ENCODE data around the gene NAA40. TPM values are rescaled to one million over a fixed set of nuclear protein-coding genes. Genes with fewer than 3 reads are reported as not detected.

NAA40 gene
- polyA plus RNA-seq, 1 donor from 2014 or later = 66.7 TPM

DNA sequence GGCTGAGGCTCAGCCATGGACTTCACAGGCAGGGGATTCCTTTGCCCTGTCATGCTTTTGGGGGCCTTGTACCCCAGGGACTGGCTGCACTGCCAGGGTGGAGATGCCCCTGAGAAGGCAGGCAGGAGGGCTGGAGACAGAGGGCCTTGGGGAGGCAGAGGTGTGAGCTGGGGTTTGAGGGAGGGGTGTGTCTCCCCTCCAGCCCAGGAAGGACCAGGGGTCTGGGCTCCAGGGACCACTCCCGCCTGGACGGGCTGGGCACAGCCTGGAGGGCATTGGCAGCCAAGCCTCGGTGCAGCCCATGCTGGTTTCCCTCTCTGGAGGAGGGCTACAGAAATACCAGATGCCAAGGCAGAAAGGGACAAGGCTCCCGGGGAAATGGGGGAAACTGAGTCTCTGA, 66.9 kb downstream of the NAA40 start:
- Histone ChIP-seq H3F3A (ENCODE audit: insufficient read depth, low read length, poor library complexity, severe bottlenecking) (no peaks in the 10 kb centered on the region), H3K4me3 (ENCODE audit: low read length) (no peak overlapping the region), H3K4me2 (ENCODE audit: low read length) (no peak overlapping the region), H3K79me2 (replicated peaks; ENCODE audit: insufficient read depth, low read length) (no peaks in the 10 kb centered on the region), H3K9ac (ENCODE audit: low read length) (no peak overlapping the region), H3K27me3 (ENCODE audit: insufficient read depth, low read depth, low read length) (peaks cover 7% of the 10 kb centered on the region), H2AFZ (ENCODE audit: low read depth, low read length) (no peak overlapping the region), H3K9me3 (ENCODE audit: low read length) (no peaks in the 10 kb centered on the region), H3K9me2 (ENCODE audit: insufficient read depth, low read length) (no peaks in the 10 kb centered on the region), H4K20me1 (ENCODE audit: insufficient read depth) (no peaks in the 10 kb centered on the region), H3K36me3 (ENCODE audit: insufficient read depth, low read length) (no peaks in the 10 kb centered on the region), H3K27ac (ENCODE audit: low read length) (no peak overlapping the region)
- TF ChIP-seq TAF1 (IDR thresholded peaks at IDR 0.05; ENCODE audit: low read depth) (no peak), EP300 (conservative IDR thresholded peaks at IDR 0.05; ENCODE audit: poor library complexity, severe bottlenecking) (no peak), EZH2 (IDR thresholded peaks at IDR 0.05; ENCODE audit: borderline replicate concordance, insufficient read depth, low read length, poor library complexity, severe bottlenecking) (no peak)
- TF ChIP-seq, protein P1, sequence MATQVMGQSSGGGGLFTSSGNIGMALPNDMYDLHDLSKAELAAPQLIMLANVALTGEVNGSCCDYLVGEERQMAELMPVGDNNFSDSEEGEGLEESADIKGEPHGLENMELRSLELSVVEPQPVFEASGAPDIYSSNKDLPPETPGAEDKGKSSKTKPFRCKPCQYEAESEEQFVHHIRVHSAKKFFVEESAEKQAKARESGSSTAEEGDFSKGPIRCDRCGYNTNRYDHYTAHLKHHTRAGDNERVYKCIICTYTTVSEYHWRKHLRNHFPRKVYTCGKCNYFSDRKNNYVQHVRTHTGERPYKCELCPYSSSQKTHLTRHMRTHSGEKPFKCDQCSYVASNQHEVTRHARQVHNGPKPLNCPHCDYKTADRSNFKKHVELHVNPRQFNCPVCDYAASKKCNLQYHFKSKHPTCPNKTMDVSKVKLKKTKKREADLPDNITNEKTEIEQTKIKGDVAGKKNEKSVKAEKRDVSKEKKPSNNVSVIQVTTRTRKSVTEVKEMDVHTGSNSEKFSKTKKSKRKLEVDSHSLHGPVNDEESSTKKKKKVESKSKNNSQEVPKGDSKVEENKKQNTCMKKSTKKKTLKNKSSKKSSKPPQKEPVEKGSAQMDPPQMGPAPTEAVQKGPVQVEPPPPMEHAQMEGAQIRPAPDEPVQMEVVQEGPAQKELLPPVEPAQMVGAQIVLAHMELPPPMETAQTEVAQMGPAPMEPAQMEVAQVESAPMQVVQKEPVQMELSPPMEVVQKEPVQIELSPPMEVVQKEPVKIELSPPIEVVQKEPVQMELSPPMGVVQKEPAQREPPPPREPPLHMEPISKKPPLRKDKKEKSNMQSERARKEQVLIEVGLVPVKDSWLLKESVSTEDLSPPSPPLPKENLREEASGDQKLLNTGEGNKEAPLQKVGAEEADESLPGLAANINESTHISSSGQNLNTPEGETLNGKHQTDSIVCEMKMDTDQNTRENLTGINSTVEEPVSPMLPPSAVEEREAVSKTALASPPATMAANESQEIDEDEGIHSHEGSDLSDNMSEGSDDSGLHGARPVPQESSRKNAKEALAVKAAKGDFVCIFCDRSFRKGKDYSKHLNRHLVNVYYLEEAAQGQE (IDR thresholded peaks at IDR 0.05; ENCODE audit: borderline replicate concordance) = no peak

DNA sequence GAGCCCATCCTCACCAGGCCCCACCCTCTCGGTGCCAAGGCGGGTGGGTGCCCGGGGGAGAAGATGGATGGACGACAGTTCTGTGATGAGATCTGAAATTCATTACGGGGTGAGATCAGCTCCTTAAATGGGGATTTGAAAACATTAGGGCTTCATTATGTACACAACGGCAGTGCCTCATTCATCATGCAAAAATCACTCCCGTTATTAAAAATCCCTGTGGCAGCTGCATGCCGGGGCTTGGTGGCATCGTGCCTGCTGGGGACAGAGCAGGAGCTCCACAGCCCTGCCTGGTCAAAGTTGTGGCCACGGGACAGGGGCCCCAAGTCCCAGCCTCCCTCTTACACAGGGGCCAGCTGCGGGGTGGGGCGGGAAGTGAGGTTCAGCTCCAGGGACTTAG, 67.6 kb downstream of the NAA40 start:
- H2AFZ ChIP-seq (ENCODE audit: low read depth, low read length) = no peak overlapping the region
- H3K79me2 ChIP-seq (replicated peaks; ENCODE audit: insufficient read depth, low read length) = no peaks in the 10 kb centered on the region
- H3K36me3 ChIP-seq (ENCODE audit: insufficient read depth, low read length) = no peaks in the 10 kb centered on the region
- H3K9me3 ChIP-seq (ENCODE audit: low read length) = no peaks in the 10 kb centered on the region
- no peaks in the 10 kb centered on the region for H3K9me2 ChIP-seq (ENCODE audit: insufficient read depth, low read length)
- peaks cover 7% of the 10 kb centered on the region for H3K27me3 ChIP-seq (ENCODE audit: insufficient read depth, low read depth, low read length)
- TF ChIP-seq, protein P1 (IDR thresholded peaks at IDR 0.05; ENCODE audit: borderline replicate concordance) = no peak
- no peak for TF ChIP-seq POLR2AphosphoS5 (IDR thresholded peaks at IDR 0.05)
- TF ChIP-seq, protein P2, sequence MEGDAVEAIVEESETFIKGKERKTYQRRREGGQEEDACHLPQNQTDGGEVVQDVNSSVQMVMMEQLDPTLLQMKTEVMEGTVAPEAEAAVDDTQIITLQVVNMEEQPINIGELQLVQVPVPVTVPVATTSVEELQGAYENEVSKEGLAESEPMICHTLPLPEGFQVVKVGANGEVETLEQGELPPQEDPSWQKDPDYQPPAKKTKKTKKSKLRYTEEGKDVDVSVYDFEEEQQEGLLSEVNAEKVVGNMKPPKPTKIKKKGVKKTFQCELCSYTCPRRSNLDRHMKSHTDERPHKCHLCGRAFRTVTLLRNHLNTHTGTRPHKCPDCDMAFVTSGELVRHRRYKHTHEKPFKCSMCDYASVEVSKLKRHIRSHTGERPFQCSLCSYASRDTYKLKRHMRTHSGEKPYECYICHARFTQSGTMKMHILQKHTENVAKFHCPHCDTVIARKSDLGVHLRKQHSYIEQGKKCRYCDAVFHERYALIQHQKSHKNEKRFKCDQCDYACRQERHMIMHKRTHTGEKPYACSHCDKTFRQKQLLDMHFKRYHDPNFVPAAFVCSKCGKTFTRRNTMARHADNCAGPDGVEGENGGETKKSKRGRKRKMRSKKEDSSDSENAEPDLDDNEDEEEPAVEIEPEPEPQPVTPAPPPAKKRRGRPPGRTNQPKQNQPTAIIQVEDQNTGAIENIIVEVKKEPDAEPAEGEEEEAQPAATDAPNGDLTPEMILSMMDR (IDR thresholded peaks at IDR 0.05; ENCODE audit: poor library complexity, severe bottlenecking) = no peak
- no peak for TF ChIP-seq SMC3 (conservative IDR thresholded peaks at IDR 0.05; ENCODE audit: poor library complexity)
- no peak for TF ChIP-seq EP300 (conservative IDR thresholded peaks at IDR 0.05; ENCODE audit: poor library complexity, severe bottlenecking)
- no peak for TF ChIP-seq MXI1 (conservative IDR thresholded peaks at IDR 0.05; ENCODE audit: poor library complexity, severe bottlenecking)
- TF ChIP-seq EZH2 (IDR thresholded peaks at IDR 0.05; ENCODE audit: borderline replicate concordance, insufficient read depth, low read length, poor library complexity, severe bottlenecking) = no peak
- no peak for TF ChIP-seq TAF1 (IDR thresholded peaks at IDR 0.05; ENCODE audit: low read depth)
- no peak for TF ChIP-seq RAD21 (conservative IDR thresholded peaks at IDR 0.05)
- no peak overlapping the region for H3K4me3 ChIP-seq (ENCODE audit: low read length)
- no peaks in the 10 kb centered on the region for H3F3A ChIP-seq (ENCODE audit: insufficient read depth, low read length, poor library complexity, severe bottlenecking)
- H3K4me2 ChIP-seq (ENCODE audit: low read length) = no peak overlapping the region
- no peaks in the 10 kb centered on the region for H4K20me1 ChIP-seq (ENCODE audit: insufficient read depth)
- no peak overlapping the region for H3K27ac ChIP-seq (ENCODE audit: low read length)
- H3K9ac ChIP-seq (ENCODE audit: low read length) = no peak overlapping the region

Small RNA genes lying within 50 kb of the gene (small RNA-seq; reads per million reads assigned to genes)
- gene RNU6-45P = 0 to 0.33 (median 0.10) reads per million in 3 experiments

Other genes starting within 250 kb of the NAA40 start
- 82.5 and 103 TPM in 2 replicates for gene ZFTA, start 170.2 kb upstream of the NAA40 start, polyA plus RNA-seq
- gene SPINDOC, start 125.5 kb upstream of the NAA40 start, polyA plus RNA-seq = 20.3 and 27.2 TPM in 2 replicates
- 5.2 and 11.3 TPM in 2 replicates for gene MARK2, start 99.9 kb upstream of the NAA40 start, polyA plus RNA-seq
- gene RCOR2, start 21.8 kb upstream of the NAA40 start, polyA plus RNA-seq = 41.5 and 51.0 TPM in 2 replicates
- gene COX8A, start 35.6 kb downstream of the NAA40 start, polyA plus RNA-seq = 861 and 863 TPM in 2 replicates
- gene OTUB1, start 47.4 kb downstream of the NAA40 start, polyA plus RNA-seq = 103 and 131 TPM in 2 replicates
- 2.6 and 3.5 TPM in 2 replicates for gene FLRT1, start 96.9 kb downstream of the NAA40 start, polyA plus RNA-seq
- gene MACROD1, start 227.1 kb downstream of the NAA40 start, polyA plus RNA-seq = 19.9 and 30.8 TPM in 2 replicates
- 161 and 174 TPM in 2 replicates for gene STIP1, start 247.2 kb downstream of the NAA40 start, polyA plus RNA-seq